Measurements from ENCODE around the gene PTGR2.

DNA sequence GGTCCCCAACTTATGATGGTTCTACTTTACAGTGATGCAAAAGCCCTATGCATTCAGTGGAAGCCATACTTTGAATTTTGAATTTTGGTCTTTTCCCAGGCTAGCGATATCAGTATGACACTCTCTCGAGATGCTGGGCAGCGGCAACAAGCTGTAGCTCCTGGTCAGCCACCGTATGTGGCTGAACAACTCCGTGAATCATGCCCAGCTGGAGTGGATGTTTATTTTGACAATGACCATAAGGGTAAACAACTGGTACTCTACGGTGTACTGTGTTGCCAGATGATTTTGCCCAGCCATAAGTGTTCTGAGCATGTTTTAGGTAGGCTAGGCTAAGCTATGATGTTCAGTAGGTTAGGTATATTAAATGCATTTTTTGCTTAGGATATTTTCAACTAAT is 26.8 kb downstream of the PTGR2 start:
- TF ChIP-seq, protein P1, sequence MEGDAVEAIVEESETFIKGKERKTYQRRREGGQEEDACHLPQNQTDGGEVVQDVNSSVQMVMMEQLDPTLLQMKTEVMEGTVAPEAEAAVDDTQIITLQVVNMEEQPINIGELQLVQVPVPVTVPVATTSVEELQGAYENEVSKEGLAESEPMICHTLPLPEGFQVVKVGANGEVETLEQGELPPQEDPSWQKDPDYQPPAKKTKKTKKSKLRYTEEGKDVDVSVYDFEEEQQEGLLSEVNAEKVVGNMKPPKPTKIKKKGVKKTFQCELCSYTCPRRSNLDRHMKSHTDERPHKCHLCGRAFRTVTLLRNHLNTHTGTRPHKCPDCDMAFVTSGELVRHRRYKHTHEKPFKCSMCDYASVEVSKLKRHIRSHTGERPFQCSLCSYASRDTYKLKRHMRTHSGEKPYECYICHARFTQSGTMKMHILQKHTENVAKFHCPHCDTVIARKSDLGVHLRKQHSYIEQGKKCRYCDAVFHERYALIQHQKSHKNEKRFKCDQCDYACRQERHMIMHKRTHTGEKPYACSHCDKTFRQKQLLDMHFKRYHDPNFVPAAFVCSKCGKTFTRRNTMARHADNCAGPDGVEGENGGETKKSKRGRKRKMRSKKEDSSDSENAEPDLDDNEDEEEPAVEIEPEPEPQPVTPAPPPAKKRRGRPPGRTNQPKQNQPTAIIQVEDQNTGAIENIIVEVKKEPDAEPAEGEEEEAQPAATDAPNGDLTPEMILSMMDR (IDR thresholded peaks at IDR 0.05) = no peak
- no peak for TF ChIP-seq POLR2AphosphoS5 (IDR thresholded peaks at IDR 0.05)
